Measurements from ENCODE around the gene ELMOD2. TPM values are rescaled to one million over a fixed set of nuclear protein-coding genes. Genes with fewer than 3 reads are reported as not detected.
A peak's percentile ranks its signal among the peaks of the same experiment; 100 is the strongest.
"Not testable (repeated sequence)": the region's sequence is repeated elsewhere in the genome, so short reads cannot be mapped to it uniquely, and the experiment has no call there.

Gene ELMOD2
- total RNA-seq, 4 donors from 2014 or later, result 11.2 to 36.9 (median 17.0) TPM

DNA sequence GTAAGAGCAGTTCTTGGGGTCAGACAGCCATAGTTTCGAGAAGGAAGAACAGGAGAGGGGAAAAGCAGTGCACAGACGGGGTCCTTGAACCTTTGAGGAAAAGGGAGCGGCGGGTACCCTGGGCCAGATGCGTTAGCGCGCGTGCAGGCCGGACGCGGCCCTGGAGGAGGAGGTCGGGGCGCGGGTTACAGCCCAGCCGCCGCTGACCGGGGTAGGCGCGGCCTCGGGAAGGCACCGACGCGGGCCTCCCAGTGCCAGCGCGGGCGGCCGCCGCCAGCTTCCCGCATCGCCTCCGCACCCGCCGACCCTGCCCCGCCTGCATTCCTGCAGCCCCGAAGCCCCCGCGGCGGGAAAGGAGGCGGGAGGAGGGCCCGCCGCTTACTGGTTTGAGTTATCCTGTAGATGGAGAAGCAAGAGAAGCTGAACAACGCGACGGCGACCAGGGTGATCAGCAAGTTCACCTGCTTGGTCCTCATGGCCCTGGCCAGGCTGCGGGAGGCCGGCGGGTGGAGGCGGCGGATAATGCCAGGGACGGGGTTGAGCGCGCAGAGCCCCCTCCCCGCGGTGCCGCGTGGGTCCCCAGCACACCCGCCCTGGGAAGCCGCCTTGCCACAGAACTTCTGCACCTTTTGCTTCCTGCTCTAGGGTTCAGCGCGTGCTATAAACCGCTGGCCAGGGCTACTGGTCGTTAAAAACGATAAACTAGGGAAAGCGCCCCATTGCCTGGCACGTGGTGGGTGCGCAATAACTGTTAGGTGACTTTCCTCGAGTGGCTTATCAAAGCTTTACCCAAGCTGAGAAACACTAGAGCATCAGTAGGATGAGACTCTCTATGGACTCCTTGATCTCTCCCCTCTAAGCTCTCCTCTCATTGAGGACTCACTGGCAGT, 26.0 kb upstream of the ELMOD2 start, which contains the start of gene MGAT4D:
TSS of gene MGAT4D (minus strand) at position 547 of the 890 bp plus-strand sequence. CDS start at position 476, 71 bp downstream.
- Histone ChIP-seq H3K27ac (no peak within 1 kb of the TSS), H3K9me3 (no peaks in the 10 kb centered on the region), H3K4me1 (peaks cover 0 to 9% (median 3%) of the 10 kb centered on the region in 3 donors), H3K4me3 (peak within 1 kb of the TSS in 2 of 4 donors; percentile 35 to 56), H3K27me3 (peaks cover 0 to 75% (median 6%) of the 10 kb centered on the region in 4 donors), H3K36me3 (no peaks in the 10 kb centered on the region)
- intact Hi-C loops (cut with DNase I), result no loop called here
- DNase-seq, result no peak
- WGBS, 2 donors, result 24 to 30% methylated on average over 24 to 26 of the region's 68 CpGs
- TF ChIP-seq, protein P1, sequence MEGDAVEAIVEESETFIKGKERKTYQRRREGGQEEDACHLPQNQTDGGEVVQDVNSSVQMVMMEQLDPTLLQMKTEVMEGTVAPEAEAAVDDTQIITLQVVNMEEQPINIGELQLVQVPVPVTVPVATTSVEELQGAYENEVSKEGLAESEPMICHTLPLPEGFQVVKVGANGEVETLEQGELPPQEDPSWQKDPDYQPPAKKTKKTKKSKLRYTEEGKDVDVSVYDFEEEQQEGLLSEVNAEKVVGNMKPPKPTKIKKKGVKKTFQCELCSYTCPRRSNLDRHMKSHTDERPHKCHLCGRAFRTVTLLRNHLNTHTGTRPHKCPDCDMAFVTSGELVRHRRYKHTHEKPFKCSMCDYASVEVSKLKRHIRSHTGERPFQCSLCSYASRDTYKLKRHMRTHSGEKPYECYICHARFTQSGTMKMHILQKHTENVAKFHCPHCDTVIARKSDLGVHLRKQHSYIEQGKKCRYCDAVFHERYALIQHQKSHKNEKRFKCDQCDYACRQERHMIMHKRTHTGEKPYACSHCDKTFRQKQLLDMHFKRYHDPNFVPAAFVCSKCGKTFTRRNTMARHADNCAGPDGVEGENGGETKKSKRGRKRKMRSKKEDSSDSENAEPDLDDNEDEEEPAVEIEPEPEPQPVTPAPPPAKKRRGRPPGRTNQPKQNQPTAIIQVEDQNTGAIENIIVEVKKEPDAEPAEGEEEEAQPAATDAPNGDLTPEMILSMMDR (IDR thresholded peaks at IDR 0.05), result no peak
- no peak for TF ChIP-seq POLR2A (IDR thresholded peaks at IDR 0.05)

GRCh38 chr4:140499391-140499790, 24.6 kb upstream of the ELMOD2 start:
- H3K9me3 ChIP-seq, result no peaks in the 10 kb centered on the region
- 74 to 84% methylated on average over 4 of the region's 4 CpGs for WGBS, 2 donors
- DNase-seq, result no peak
- H3K27me3 ChIP-seq, result peaks cover 0 to 82% (median 6%) of the 10 kb centered on the region in 4 donors
- H3K4me1 ChIP-seq, result peaks cover 0 to 9% (median 3%) of the 10 kb centered on the region in 3 donors
- no peaks in the 10 kb centered on the region for H3K36me3 ChIP-seq
- intact Hi-C loops (cut with DNase I), result no loop called here
- H3K4me3 ChIP-seq, result no peak overlapping the region
- no peak overlapping the region for H3K27ac ChIP-seq
- no peak for TF ChIP-seq POLR2A (IDR thresholded peaks at IDR 0.05)

- H3K27me3 ChIP-seq, result peaks cover 0 to 57% (median 0%) of the 10 kb centered on the region in 4 donors
- no peak for TF ChIP-seq POLR2A (IDR thresholded peaks at IDR 0.05)
- TF ChIP-seq, protein P1 (IDR thresholded peaks at IDR 0.05), result no peak
Measured at GRCh38 chr4:140504261-140504660, 19.7 kb upstream of the ELMOD2 start.

DNA sequence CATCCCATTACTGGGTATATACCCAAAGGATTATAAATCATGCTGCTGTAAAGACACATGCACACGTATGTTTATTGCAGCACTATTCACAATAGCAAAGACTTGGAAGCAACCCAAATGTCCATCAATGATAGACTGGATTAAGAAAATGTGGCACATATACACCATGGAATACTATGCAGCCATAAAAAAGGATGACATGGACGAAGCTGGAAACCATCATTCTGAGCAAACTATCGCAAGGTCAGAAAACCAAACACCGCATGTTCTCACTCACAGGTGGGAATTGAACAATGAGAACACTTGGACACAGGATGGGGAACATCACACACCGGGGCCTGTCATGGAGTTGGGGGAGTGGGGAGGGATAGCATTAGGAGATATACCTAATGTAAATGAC, 10.2 kb upstream of the ELMOD2 start:
- H3K9me3 ChIP-seq; H3K27ac ChIP-seq; DNase-seq; H3K36me3 ChIP-seq; H3K4me1 ChIP-seq; intact Hi-C loops (cut with DNase I); H3K4me3 ChIP-seq: not testable (repeated sequence)
- WGBS, 2 donors, result 82 to 92% methylated on average over 5 of the region's 5 CpGs
- peaks cover 0 to 15% (median 0%) of the 10 kb centered on the region in 4 donors for H3K27me3 ChIP-seq

More at GRCh38 chr4:140504261-140504660, 19.7 kb upstream of the ELMOD2 start:
- no peak for DNase-seq
- Histone ChIP-seq H3K4me1 (no peaks in the 10 kb centered on the region), H3K4me3 (no peak overlapping the region), H3K27ac (no peak overlapping the region), H3K9me3 (no peaks in the 10 kb centered on the region), H3K36me3 (no peaks in the 10 kb centered on the region)
- intact Hi-C loops (cut with DNase I), result no loop called here

- Histone ChIP-seq H3K9me3 (no peaks in the 10 kb centered on the region), H3K36me3 (no peaks in the 10 kb centered on the region), H3K27me3 (peaks cover 0 to 12% (median 0%) of the 10 kb centered on the region in 4 donors), H3K4me1 (no peaks in the 10 kb centered on the region), H3K4me3 (no peak overlapping the region), H3K27ac (no peak overlapping the region)
- no peak for DNase-seq
- no peak for TF ChIP-seq POLR2A (IDR thresholded peaks at IDR 0.05)
- TF ChIP-seq, protein P1 (IDR thresholded peaks at IDR 0.05), result no peak
- intact Hi-C loops (cut with DNase I), result no loop called here
- WGBS, 2 donors, result 17 to 33% methylated on average over 1 of the region's 1 CpG
Measured at GRCh38 chr4:140515423-140515822, 8.5 kb upstream of the ELMOD2 start.

- Histone ChIP-seq H3K27ac (peak overlapping the region in 2 of 4 donors; percentile 19 to 34), H3K4me1 (peaks cover 0 to 23% (median 11%) of the 10 kb centered on the region in 3 donors), H3K4me3 (peak overlapping the region; percentile 80 to 89 (median 84)), H3K36me3 (peaks cover 0 to 9% (median 0%) of the 10 kb centered on the region in 3 donors), H3K9me3 (no peaks in the 10 kb centered on the region), H3K27me3 (no peaks in the 10 kb centered on the region)
- TF ChIP-seq POLR2A (IDR thresholded peaks at IDR 0.05), result no peak
- TF ChIP-seq, protein P1 (IDR thresholded peaks at IDR 0.05), result no peak
- no peak for DNase-seq
- intact Hi-C loops (cut with DNase I), result loop anchor here (10.0 kb wide), 1 partner anchor 331 kb away; no protein-coding TSS in a partner anchor
- 11 to 14% methylated on average over 7 to 8 of the region's 8 CpGs for WGBS, 2 donors
Measured at GRCh38 chr4:140523370-140523856, 555 bp upstream of the ELMOD2 start.

Measured in esophagus squamous epithelium (tissue), 5 donors.